WTC11 (cell line): ENCODE data around the gene BDH1. TPM values are rescaled to one million over a fixed set of nuclear protein-coding genes. Genes with fewer than 3 reads are reported as not detected.
A peak's percentile ranks its signal among the peaks of the same experiment; 100 is the strongest.

Experiments
- ATAC-seq: fragments of 200-7000 bp; cut with Tn5 transposase; 2 replicates; pipeline ENCODE4 v1.10.0; 2021; ENCODE audit warnings: mild to moderate bottlenecking, moderate library complexity
- CTCF ChIA-PET: fragments of 300-600 bp; sonication (Branson Sonifier 250); formaldehyde crosslinking; loops from one replicate; lab custom pipeline; 2021; ENCODE audit warnings: antibody characterized with exemption; lab: Charles Lee
- POLR2A ChIA-PET: fragments of 350-600 bp; sonication (Branson Sonifier 250); formaldehyde crosslinking; loops from one replicate; lab custom pipeline; 2021; ENCODE audit warnings: antibody characterized with exemption; lab: Charles Lee
- DNase-seq: peaks from one replicate; pipeline ENCODE4 v3.0.0; 2021; ENCODE audit warnings: low spot score
- H3K27ac Mint-ChIP-seq: 2 replicates; pipeline ENCODE4 v1.8.0; 2021; ENCODE audit warnings: mixed read lengths
- H3K27me3 Mint-ChIP-seq: 2 replicates; pipeline ENCODE4 v1.8.0; 2021; ENCODE audit warnings: low read depth, mild to moderate bottlenecking, moderate library complexity, mixed read lengths
- H3K36me3 Mint-ChIP-seq: 2 replicates; pipeline ENCODE4 v1.8.0; 2021; ENCODE audit warnings: mixed read lengths
- H3K4me1 Mint-ChIP-seq: 2 replicates; pipeline ENCODE4 v1.8.0; 2022; ENCODE audit warnings: mixed read lengths
- H3K4me3 Mint-ChIP-seq: 2 replicates; pipeline ENCODE4 v1.8.0; 2021; ENCODE audit warnings: mild to moderate bottlenecking, moderate library complexity, mixed read lengths
- H3K9me3 Mint-ChIP-seq: 2 replicates; pipeline ENCODE4 v1.8.0; 2021; ENCODE audit warnings: mixed read lengths
- CREM ChIP-seq: sonication (generic); formaldehyde crosslinking; IDR thresholded peaks from 2 replicates; pipeline ENCODE4 v1.8.1; 2022; ENCODE audit warnings: mild to moderate bottlenecking, missing genetic modification reagents, moderate library complexity
- CTCF ChIP-seq: fragments of 200-600 bp; IDR thresholded peaks from 2 replicates; pipeline ENCODE4 v1.8.0; 2022; ENCODE audit warnings: antibody characterized with exemption
- E2F1 ChIP-seq: sonication (generic); formaldehyde crosslinking; IDR thresholded peaks from 2 replicates; pipeline ENCODE4 v1.8.0; 2022; ENCODE audit warnings: mild to moderate bottlenecking, missing genetic modification reagents
- E2F5 ChIP-seq: sonication (generic); formaldehyde crosslinking; IDR thresholded peaks from 2 replicates; pipeline ENCODE4 v1.8.1; 2022; ENCODE audit warnings: mild to moderate bottlenecking, moderate library complexity, missing genetic modification reagents
- ESRRA ChIP-seq: sonication (generic); formaldehyde crosslinking; IDR thresholded peaks from 2 replicates; pipeline ENCODE4 v1.8.1; 2022; ENCODE audit warnings: mild to moderate bottlenecking, missing genetic modification reagents, borderline replicate concordance
- FOXJ3 ChIP-seq: sonication (generic); formaldehyde crosslinking; IDR thresholded peaks from 2 replicates; pipeline ENCODE4 v1.9.0; 2021; ENCODE audit warnings: missing genetic modification reagents, mild to moderate bottlenecking, borderline replicate concordance
- FOXP1 ChIP-seq: sonication (generic); formaldehyde crosslinking; IDR thresholded peaks from 2 replicates; pipeline ENCODE4 v1.8.0; 2022; ENCODE audit warnings: missing genetic modification reagents, mild to moderate bottlenecking, moderate library complexity, borderline replicate concordance
- GTF2I ChIP-seq: fragments of 250-450 bp; sonication (Bioruptor Pico); conservative IDR thresholded peaks from 2 replicates; pipeline ENCODE4 v1.4.0; 2021; ENCODE audit warnings: mild to moderate bottlenecking
- KAT7 ChIP-seq: sonication (generic); formaldehyde crosslinking; IDR thresholded peaks from 2 replicates; pipeline ENCODE4 v1.8.1; 2023; ENCODE audit warnings: missing genetic modification reagents, mild to moderate bottlenecking, borderline replicate concordance
- MYBL2 ChIP-seq: sonication (generic); formaldehyde crosslinking; IDR thresholded peaks from 2 replicates; pipeline ENCODE4 v1.8.1; 2023; ENCODE audit warnings: mild to moderate bottlenecking, moderate library complexity, missing genetic modification reagents
- NFE2L1 ChIP-seq: sonication (generic); formaldehyde crosslinking; IDR thresholded peaks from 2 replicates; pipeline ENCODE4 v1.8.1; 2023; ENCODE audit warnings: missing genetic modification reagents
- NR2C2 ChIP-seq: sonication (generic); formaldehyde crosslinking; IDR thresholded peaks from 2 replicates; pipeline ENCODE4 v1.8.0; 2022; ENCODE audit warnings: mild to moderate bottlenecking, missing genetic modification reagents
- NR3C1 ChIP-seq: sonication (generic); formaldehyde crosslinking; conservative IDR thresholded peaks from 2 replicates; pipeline ENCODE4 v1.8.1; 2023; ENCODE audit warnings: low read depth, mild to moderate bottlenecking, missing genetic modification reagents
- USF2 ChIP-seq: sonication (generic); formaldehyde crosslinking; IDR thresholded peaks from 2 replicates; pipeline ENCODE4 v1.8.1; 2023; ENCODE audit warnings: mild to moderate bottlenecking, missing genetic modification reagents, moderate library complexity
- ZNF138 ChIP-seq: sonication (generic); formaldehyde crosslinking; conservative IDR thresholded peaks from 2 replicates; pipeline ENCODE4 v1.8.1; 2022; ENCODE audit warnings: mild to moderate bottlenecking, moderate library complexity, missing genetic modification reagents
- ZNF396 ChIP-seq: fragments of 250-450 bp; sonication (Bioruptor Pico); IDR thresholded peaks from 2 replicates; pipeline ENCODE4 v1.8.0; 2021; ENCODE audit warnings: mild to moderate bottlenecking, moderate library complexity, borderline replicate concordance
- ZNF512 ChIP-seq: sonication (generic); formaldehyde crosslinking; IDR thresholded peaks from 2 replicates; pipeline ENCODE4 v1.8.1; 2022; ENCODE audit warnings: missing genetic modification reagents, borderline replicate concordance
- total RNA-seq: library from RNA; stranded (reverse); gene quantifications from 3 replicates; pipeline ENCODE4 v1.2.3, GENCODE V29; 2021

Gene BDH1
- total RNA-seq, 1 experiment from 2014 or later, result 26.8 TPM

GRCh38 chr3:197491923-197492664 is 63.7 kb downstream of the BDH1 start:
- H3K9me3 Mint-ChIP-seq, result no peaks in the 10 kb centered on the region
- POLR2A ChIA-PET, result no interaction called here
- no peak for ATAC-seq
- no peaks in the 10 kb centered on the region for H3K4me1 Mint-ChIP-seq
- H3K27me3 Mint-ChIP-seq, result no peaks in the 10 kb centered on the region; the same call in none of the 2 replicates
- CTCF ChIA-PET, result interaction anchor here (1.4 kb wide), 1 partner anchor 107 kb away, joined by 4 read pairs; no protein-coding TSS in a partner anchor
- TF ChIP-seq NR3C1 (CRISPR knock-in tag) (no peak), USF2 (CRISPR knock-in tag) (peak; percentile 27; the same call in 1 of the 2 replicates), ESRRA (CRISPR knock-in tag) (no peak), MYBL2 (CRISPR knock-in tag) (no peak), ZNF396 (no peak), KAT7 (CRISPR knock-in tag) (no peak), FOXJ3 (no peak)
- TF ChIP-seq, all 79 proteins: peak for 1
- Mint-ChIP-seq H3K4me3 (no peak overlapping the region), H3K36me3 (no peaks in the 10 kb centered on the region), H3K27ac (no peak overlapping the region)
- DNase-seq, result no peak

GRCh38 chr3:197491478-197491877 is 64.3 kb downstream of the BDH1 start:
- no peaks in the 10 kb centered on the region for H3K36me3 Mint-ChIP-seq
- ChIA-PET CTCF (no interaction called here), POLR2A (no interaction called here)
- ATAC-seq, result no peak
- no peak for DNase-seq
- no peaks in the 10 kb centered on the region for H3K9me3 Mint-ChIP-seq
- no peak overlapping the region for H3K4me3 Mint-ChIP-seq
- TF ChIP-seq FOXP1 (CRISPR knock-in tag), result no peak
- no peak for TF ChIP-seq CTCF
- TF ChIP-seq ZNF138 (CRISPR knock-in tag), result no peak
- no peak for TF ChIP-seq GTF2I
- no peak for TF ChIP-seq NR2C2 (CRISPR knock-in tag)
- TF ChIP-seq E2F5 (CRISPR knock-in tag), result no peak
- no peak for TF ChIP-seq NFE2L1 (CRISPR knock-in tag)
- no peak for TF ChIP-seq CREM (CRISPR knock-in tag)
- no peak for TF ChIP-seq ZNF512 (CRISPR knock-in tag)
- no peak for TF ChIP-seq E2F1 (CRISPR knock-in tag)
- TF ChIP-seq, all 79 proteins: peak for 0
- no peaks in the 10 kb centered on the region; the same call in none of the 2 replicates for H3K27me3 Mint-ChIP-seq
- H3K4me1 Mint-ChIP-seq, result no peaks in the 10 kb centered on the region
- no peak overlapping the region for H3K27ac Mint-ChIP-seq
